ENCODE measurements around the gene PRB2.
"Not testable (repeated sequence)": the region's sequence is repeated elsewhere in the genome, so short reads cannot be mapped to it uniquely, and the experiment has no call there.

The PRB2 gene

DNA sequence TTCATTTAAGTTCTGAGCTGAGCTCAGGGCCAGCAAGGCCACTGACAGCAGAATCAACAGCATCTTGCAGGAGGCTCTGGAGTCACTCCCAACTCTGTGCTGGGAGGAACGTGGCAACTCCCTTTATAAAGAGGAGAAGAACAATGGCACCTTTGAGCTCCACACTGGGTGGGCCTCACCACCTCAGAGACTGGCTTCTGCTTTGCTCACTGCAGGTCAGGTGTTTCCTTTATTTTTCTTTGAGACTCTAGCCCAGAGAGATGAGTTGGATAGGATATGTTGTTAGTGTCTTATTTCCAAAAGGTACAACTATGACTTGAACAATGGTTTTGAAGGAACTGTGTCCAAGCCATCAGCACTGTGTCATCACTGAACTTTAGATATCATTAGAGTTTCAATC is at the start of gene PRB2:
PRB2 (minus strand) TSS at position 101 of the 400 bp plus-strand sequence; CDS start at position 63, 38 bp downstream.
- DNase-seq (ENCODE audit: low read depth): not testable (repeated sequence)

DNA sequence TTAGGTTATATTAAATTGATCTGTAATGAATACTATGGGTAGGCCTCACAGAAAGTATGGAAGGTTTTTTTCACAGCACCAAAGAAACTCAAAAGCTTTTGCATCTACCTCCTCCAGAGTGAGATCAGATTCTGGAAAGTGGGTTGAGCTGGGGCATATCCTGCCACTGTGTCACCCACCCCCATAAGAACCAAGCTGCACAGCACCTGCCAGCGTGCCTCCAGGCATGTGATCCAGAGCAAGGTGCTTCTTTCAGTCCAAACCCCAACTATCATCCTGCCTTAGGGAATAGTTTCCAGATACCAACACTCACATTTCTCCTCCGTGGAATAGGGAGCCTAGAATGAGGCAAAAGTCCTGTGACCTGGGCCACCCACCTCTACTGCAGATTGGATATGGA is 42.6 kb upstream of the PRB2 start:
- DNase-seq (ENCODE audit: low read depth): no peak

DNA sequence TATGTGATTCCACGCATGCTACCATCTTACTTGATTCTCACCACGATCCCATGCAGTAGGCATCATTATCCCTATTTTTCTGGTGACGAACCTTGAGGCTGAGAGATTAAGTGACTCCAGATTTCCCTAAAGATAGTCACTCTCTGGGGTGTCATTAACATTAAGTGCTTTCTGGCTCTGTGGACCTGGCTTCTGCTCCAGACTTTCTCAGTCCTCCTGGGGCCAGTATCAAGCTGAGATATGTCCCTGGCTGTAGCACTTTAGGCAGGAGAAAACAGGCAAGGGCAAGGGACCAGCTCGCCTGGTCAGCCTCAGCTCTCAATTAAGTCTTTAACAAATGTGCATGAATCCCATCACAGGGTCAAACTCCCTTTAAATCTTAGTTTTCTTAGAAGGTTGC is 38.3 kb upstream of the PRB2 start:
- no peak for DNase-seq (ENCODE audit: low read depth)

DNA sequence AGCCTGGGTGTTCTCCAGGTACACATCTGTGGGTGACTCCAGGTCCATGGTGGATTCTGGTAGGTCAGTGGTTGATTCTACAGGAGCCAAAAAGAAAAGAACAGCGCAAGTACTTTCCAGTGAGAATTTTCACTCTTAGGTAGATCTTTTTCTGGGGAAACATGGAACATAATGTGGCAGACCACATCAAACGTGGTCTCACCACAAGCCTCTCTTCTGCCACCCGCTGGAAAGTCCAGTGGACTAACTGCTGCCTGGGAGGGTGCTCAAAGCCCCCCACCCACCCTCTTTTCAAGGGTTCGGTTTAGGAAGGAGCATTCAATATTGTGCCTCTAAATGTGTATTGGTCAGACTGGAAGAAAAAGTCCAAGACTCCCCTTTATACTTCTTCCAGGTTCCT is 36.1 kb upstream of the PRB2 start:
- DNase-seq (ENCODE audit: low read depth): no peak

DNA sequence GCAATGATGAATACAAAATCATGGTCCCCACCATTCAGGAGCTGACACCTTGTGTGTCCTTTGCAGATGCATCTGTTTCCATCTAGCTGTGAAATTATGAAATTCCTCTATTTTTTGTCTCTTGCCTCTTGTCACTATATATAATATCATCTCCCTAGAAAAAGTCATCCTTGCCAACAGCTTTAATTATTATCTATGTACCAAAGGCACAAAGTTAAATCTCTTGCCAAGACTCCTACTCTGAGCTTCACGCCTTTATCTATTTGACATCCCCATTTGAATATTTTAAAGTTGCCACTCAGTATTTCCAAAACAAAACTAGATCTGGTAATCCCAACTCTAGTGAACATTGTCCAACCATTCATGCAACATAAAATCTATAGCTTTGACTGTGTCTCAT is 32.0 kb upstream of the PRB2 start:
- no peak for DNase-seq (ENCODE audit: low read depth)

DNA sequence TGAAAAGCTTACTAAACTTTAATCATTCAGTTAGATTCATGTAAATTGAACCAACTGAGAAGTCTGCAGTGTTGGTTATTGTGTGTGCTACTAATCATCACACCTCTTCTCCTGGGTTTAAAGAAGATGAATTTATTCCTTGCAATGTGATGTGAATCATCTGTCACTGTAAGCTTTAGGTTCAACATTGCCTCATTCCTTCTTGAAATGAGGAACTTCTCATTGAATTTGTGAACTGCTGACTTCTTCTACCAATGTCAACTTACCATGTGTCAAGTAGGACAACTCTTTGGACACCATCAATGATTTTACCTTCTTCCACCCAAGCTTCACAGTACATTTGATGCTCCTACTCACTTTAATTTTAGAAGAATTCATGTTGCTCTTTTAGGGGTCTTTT is 17.4 kb upstream of the PRB2 start:
- DNase-seq (ENCODE audit: low read depth): no peak

DNA sequence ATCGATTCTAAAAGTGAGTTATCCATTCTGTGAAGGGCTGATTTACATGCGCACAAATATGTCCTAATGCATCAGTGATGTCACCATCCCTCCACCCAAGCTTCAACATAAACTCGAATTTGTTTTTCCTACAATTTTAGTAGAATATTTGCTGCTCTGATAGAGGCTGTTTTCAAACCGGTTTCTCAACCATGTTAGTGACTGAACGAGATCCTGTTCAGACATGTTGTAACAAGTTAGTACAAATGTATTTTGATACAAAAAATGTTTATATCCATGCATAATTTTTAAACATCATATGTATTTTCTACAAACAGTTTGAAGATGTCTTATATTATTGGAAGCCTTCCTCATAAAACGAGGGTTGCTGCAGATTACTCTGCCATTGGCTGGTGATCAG is 12.7 kb upstream of the PRB2 start:
- DNase-seq (ENCODE audit: low read depth): no peak

DNA sequence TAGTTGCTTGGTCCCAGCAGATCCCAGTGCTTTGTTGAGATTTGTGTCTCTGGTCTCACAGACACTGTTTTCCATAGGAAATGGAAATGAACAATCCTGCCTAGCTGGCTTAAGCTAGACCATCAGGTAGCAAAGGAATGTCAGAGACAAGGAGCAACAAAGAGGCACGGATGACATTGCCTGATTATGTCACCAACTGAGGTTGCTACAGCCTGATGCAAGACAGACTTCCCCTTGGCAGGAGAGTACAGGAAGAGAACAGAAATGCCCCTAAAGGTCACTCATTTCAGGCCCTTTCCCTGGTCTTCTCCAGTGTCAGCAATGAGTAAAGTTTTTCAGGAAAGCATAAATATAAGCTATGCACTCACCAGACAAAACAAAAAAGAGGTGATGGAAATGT is 2.0 kb upstream of the PRB2 start:
- no peak for DNase-seq (ENCODE audit: low read depth)

DNA sequence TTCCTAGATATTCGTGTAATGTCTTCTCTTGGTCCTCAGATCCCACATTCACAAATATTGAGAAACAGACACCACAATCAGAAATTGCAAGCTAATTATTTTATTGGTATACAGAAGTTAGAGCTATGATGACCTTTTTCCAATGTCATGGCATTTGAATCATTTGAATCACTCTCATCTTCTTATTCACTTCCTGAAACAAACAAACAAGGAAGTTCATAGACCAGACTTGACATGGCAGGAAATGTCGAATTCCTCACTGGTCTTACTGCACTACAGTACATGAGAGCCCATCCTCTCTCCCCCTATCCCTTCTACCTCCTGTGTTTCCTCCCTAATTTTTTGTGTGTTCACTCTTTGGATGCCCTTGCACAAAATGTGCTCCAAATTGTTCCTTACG is 3.9 kb downstream of the PRB2 start:
- DNase-seq (ENCODE audit: low read depth): not testable (repeated sequence)

DNA sequence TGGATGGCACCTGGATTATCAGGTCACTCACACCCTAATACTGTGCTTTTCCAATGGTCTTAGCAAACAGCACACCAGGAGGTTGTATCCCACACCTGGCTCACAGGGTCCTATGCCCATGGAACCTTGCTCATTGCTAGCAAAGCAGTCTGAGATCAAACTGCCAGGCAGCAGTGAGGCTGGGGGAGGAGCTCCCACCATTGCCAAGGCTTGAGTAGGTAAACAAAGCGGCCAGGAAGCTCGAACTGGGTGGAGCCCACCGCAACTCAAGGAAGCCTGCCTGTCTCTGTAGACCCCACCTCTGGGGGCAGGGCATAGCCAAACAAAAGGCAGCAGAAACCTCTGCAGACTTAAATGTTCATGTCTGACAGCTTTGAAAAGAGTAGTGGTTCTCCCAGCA is 17.9 kb downstream of the PRB2 start:
- not testable (repeated sequence) for DNase-seq (ENCODE audit: low read depth)

DNA sequence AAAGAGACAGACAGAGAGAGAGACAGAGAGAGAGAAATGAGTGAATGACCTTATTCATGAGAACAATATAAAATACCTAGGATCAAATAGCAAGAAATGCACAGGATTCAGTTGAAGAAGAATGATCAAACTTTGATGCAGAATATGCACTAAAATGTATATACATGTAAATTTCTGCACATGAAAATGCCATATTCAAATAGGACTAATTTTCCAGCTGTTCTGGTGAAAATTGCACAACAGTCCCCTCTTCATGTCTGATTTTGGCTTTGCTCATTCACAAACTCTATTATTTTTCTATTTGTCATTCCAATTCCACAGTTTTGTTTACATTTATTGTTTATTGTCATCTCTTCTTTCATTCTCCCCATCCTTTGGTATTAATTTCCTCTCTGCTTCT is 34.2 kb downstream of the PRB2 start:
- DNase-seq (ENCODE audit: low read depth): no peak

DNA sequence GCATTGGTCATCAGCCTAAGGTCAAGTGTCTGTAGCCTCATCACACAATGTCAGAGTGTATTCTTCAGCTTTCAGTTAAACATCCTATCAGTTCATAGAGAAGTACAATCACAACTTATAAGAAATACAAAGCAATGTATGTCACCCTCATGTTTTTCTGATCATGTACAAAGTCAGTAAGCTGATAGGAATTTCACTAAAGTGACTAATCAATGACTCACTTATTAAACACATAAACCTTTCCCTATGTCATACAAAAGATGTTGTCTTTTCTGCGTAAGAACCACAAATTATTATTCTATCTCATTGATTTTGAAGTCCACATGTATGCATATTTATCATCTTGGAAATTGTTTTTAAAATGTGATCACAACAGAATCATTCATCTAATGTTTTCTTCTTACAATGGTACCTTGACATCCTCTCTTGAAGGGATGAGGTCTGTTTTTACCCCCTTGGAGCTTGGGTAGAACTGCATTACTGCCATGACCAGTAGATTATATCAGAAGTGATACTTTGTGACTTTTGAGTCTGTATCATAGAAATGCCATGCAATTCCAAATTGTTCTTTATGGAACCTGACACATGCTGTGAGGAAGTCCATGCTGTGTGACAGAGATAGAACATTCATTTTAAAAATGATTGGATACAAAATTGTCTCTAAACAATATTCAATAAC is 35.0 kb downstream of the PRB2 start:
- DNase-seq (ENCODE audit: low read depth): not testable (repeated sequence)

DNA sequence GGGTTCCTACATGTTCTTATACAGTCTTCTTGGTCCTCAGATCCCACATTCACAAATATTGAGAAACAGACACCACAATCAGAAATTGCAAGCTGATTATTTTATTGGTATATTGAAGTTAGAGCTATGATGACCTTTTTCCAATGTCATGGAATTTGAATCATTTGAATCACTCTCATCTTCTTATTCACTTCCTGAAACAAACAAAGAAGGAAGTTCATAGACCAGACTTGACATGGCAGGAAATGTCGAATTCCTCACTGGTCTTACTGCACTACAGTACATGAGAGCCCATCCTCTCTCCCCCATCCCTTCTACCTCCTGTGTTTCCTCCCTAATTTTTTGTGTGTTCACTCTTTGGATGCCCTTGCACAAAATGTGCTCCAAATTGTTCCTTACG is 43.6 kb downstream of the PRB2 start:
- not testable (repeated sequence) for DNase-seq (ENCODE audit: low read depth)

DNA sequence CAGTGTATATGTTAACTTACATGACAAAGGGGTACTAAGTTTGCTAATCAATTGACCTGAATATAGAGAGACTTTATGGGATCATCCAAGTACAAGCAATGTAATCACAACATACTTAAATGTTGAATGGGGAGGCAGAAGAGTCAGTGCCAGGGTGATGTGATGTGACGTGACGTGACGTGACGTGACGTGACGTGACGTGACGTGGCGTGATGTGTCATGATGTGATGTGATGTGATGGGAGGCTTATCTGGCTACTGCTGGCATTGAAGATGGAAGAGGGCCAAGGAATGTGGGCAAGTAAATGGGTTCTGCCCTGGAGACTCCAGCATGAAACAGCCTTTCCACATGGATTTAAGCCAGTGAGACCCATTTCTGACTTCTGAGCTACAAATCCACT is 46.9 kb downstream of the PRB2 start:
- DNase-seq (ENCODE audit: low read depth): no peak

DNA sequence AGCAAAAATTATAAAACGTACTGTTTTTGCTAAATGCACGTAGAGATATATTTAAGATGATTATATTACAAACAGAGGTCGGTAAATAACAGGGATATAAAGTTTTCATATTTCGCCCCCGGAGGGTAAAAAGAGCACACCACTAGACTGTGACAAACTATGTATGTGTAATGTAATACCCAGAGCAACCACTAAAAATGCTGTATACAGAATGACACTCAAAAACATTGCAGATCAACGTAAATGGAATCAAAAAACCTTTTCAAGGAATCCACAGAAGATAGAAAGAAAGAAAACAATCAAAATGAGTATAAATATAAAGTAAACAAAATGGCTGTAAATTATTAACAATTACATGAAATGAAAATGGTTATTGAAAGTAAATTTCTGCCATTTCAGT is 47.6 kb downstream of the PRB2 start:
- no peak for DNase-seq (ENCODE audit: low read depth)

DNA sequence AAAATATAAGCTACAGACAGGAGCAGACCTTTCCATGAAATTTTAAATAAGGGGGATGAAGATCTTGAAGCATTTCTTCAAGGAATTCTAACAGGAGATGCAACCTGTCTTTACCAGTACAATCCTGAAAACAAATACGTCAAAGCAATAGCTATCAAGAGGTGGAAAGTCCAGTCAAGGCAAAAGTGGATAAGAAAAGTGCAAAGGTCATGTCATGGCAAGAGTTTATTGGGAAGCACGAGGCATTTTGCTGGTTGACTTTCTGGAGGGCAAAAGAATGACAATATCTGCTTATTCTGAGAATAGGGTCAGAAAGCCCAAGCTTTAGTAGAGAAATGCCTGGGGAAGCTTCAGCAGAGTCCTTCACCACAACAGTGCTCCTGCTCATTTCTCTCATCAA is 50.9 kb downstream of the PRB2 start:
- no peak for DNase-seq (ENCODE audit: low read depth)

Data from stimulated activated CD8-positive, alpha-beta memory T cell treated with anti-CD3 and anti-CD28 coated beads, Interleukin-7, amount 100 ng/mL, for 24 hours (primary cell).